ENCODE measurements around the gene MBP.

MBP gene

GRCh38 chr18:77003316-77003715 lies 129.3 kb downstream of the MBP start:
- in situ Hi-C loops (cut with HindIII; ENCODE audit: low pct_unique_long_range_greater_than_20kb, low sequenced_read_pairs) = no loop called here

DNA sequence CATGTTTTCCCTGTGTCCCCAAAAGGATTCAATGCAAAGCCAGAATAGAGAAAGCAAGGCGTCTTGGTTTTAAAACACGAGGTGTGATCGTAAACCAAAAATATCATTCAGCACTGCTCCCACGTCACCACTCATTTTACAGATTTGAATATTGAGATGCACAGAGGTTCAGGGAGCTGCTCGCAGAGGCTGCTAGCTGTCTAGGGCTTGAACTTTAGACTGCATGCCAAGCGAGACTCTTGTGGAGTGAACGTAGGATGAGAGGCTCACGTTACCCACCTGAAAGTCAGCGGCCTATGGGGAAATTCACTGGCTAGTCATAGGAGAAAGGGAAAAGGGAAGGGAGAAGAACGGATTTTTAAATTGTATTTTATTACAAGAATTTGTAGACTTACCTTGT lies 130.1 kb downstream of the MBP start:
- in situ Hi-C loops (cut with HindIII; ENCODE audit: low pct_unique_long_range_greater_than_20kb, low sequenced_read_pairs) = no loop called here
- no peak for DNase-seq (ENCODE audit: low read depth in 1 of 2, low spot score in 1 of 2)
- TF ChIP-seq JUND (IDR thresholded peaks at IDR 0.05; ENCODE audit: low read depth) = no peak

More at GRCh38 chr18:77003316-77003715, 129.3 kb downstream of the MBP start:
- no peak for TF ChIP-seq JUND (IDR thresholded peaks at IDR 0.05; ENCODE audit: low read depth)
- DNase-seq (ENCODE audit: low read depth in 1 of 2, low spot score in 1 of 2) = no peak

- in situ Hi-C loops (cut with HindIII; ENCODE audit: low pct_unique_long_range_greater_than_20kb, low sequenced_read_pairs) = no loop called here
- TF ChIP-seq JUND (IDR thresholded peaks at IDR 0.05; ENCODE audit: low read depth) = no peak
- DNase-seq (ENCODE audit: low read depth in 1 of 2, low spot score in 1 of 2) = no peak
These were observed 130.6 kb downstream of the MBP start for GRCh38 chr18:77001979-77002378.

DNA sequence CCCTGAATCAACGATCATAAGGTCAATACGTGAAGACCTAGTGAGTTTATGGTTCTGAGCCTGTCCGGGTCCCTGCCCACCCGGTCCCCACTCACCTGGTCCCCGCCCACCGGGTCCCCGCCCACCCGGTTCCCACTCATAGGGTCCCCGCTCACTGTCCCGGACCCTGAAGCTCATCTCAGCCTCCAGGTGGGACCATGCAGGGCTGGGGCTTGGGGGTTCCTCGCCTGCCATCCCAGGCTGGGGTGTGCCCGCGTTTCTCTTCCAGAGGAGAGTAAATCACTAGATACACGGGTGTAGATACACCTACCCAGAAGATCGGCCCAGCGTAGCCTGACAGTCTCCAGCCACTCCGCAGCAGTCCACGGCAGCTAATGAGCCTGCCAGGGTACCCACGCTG lies 131.5 kb downstream of the MBP start:
- in situ Hi-C loops (cut with HindIII; ENCODE audit: low pct_unique_long_range_greater_than_20kb, low sequenced_read_pairs) = no loop called here
- no peak for TF ChIP-seq JUND (IDR thresholded peaks at IDR 0.05; ENCODE audit: low read depth)
- DNase-seq (ENCODE audit: low read depth in 1 of 2, low spot score in 1 of 2) = no peak

DNA sequence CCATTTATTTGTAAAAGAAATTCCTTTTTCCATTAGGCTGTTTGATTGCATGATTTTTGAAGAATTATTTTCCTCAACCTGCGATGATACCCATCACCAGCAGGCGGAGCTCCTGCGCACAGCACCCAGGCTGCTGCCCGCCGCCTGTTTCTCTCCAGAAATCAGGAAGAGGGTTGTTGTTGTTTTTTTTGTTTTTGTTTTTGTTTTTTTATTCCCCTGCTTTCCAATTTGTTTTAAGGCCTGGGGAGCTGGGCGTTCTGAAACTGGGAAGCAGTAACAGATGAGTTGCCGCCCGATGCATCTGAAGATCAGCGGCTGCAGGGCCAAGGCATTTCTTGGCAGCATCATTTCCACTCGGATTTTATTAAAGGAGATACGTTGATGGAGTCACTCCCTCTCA lies 132.1 kb downstream of the MBP start:
- DNase-seq (ENCODE audit: low read depth in 1 of 2, low spot score in 1 of 2) = peak; percentile 25 to 41
- in situ Hi-C loops (cut with HindIII; ENCODE audit: low pct_unique_long_range_greater_than_20kb, low sequenced_read_pairs) = no loop called here
- no peak for TF ChIP-seq JUND (IDR thresholded peaks at IDR 0.05; ENCODE audit: low read depth)

DNA sequence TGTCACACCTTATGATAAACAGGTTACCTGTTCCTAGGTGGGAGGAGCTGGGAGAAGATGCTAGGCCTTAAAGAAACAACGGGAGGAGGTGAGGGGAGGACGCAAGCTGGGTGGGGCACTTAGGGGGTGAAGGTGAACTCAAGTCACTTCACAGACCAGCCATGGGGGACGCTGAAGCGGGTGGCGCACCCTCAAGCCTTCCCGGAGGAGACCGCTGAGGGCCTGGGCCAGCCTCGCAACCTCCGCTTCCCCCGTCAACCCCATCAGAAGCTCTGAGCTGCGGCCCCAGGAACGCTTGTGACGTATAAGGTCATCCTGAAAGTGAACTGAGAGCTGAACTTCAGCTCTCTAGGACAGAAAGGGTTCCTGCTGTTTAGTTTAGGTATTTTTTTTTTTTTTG lies 133.5 kb downstream of the MBP start:
- in situ Hi-C loops (cut with HindIII; ENCODE audit: low pct_unique_long_range_greater_than_20kb, low sequenced_read_pairs) = no loop called here
- TF ChIP-seq JUND (IDR thresholded peaks at IDR 0.05; ENCODE audit: low read depth) = no peak
- DNase-seq (ENCODE audit: low read depth in 1 of 2, low spot score in 1 of 2) = no peak

- in situ Hi-C loops (cut with HindIII; ENCODE audit: low pct_unique_long_range_greater_than_20kb, low sequenced_read_pairs) = no loop called here
- DNase-seq (ENCODE audit: low read depth in 1 of 2, low spot score in 1 of 2) = no peak
- TF ChIP-seq JUND (IDR thresholded peaks at IDR 0.05; ENCODE audit: low read depth) = no peak
These were observed 134.4 kb downstream of the MBP start for GRCh38 chr18:76997951-76998808.

- no peak for DNase-seq (ENCODE audit: low read depth in 1 of 2, low spot score in 1 of 2)
- no peak for TF ChIP-seq JUND (IDR thresholded peaks at IDR 0.05; ENCODE audit: low read depth)
- in situ Hi-C loops (cut with HindIII; ENCODE audit: low pct_unique_long_range_greater_than_20kb, low sequenced_read_pairs) = no loop called here
These were observed 136.2 kb downstream of the MBP start for GRCh38 chr18:76996429-76996828.

DNA sequence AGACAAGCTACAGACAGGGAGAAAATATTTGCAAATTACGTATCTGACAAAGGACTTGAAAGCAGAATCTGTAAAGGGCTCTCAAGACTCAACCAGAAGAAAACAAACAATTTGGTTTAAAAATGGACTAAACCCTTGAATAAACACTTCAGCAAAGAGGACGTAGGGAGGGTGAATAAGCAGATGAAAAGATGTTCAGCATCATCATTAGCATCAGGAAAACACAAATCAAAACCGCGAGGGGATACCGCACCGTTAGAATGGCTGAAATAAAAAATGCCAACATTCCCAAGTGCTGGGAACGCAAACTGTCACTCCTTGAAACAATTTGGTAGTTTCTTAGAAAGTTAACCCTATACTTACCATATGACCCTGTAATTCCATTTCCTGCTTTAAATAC lies 136.7 kb downstream of the MBP start:
- DNase-seq (ENCODE audit: low read depth in 1 of 2, low spot score in 1 of 2) = no peak
- in situ Hi-C loops (cut with HindIII; ENCODE audit: low pct_unique_long_range_greater_than_20kb, low sequenced_read_pairs) = no loop called here
- TF ChIP-seq JUND (IDR thresholded peaks at IDR 0.05; ENCODE audit: low read depth) = no peak

DNA sequence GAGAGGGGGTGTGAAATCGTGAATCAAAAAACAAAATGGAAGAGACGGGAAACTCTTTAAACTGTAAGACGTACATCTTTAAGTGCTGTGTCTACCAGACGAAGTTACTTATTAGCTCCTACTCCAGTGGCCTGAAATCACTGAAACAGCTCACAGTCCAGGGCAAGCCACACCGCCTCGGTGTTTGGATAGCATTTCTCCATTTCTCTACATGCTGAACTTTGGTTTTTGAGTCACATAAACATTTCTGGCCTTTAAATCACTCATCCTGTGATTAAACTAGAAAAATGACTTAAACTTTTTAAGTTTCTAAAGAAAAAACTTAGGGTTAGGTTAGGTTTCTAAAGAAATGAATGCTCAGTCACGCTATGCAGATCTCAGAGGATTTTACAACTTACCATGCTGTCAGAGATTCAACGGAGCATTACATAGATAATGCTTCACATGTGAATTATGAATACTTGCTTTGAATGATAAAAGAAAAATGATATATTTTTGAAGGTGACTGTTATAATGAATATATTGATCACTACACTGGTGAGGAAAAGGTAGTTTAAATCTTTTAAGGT lies 138.4 kb downstream of the MBP start:
- DNase-seq (ENCODE audit: low read depth in 1 of 2, low spot score in 1 of 2) = no peak
- TF ChIP-seq JUND (IDR thresholded peaks at IDR 0.05; ENCODE audit: low read depth) = no peak
- in situ Hi-C loops (cut with HindIII; ENCODE audit: low pct_unique_long_range_greater_than_20kb, low sequenced_read_pairs) = no loop called here

DNA sequence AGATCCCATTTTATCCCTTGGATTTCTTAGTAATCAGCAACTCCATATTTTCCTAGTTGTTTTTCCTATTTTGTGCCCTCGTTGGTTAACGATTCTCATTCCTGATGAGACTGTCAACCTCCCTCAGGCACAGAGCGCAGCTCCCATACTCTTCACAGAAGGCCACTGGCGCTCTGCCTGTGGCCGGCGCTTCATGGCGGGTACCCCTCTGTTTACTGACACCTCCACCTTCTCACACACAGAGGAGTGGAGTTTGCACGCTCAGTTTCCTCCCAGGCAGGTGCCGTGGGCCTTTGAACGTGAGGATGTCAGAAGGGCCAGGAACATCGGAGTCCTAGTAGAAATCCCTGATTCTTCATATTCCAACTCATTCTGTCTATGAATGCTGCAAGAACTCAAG lies 139.0 kb downstream of the MBP start:
- in situ Hi-C loops (cut with HindIII; ENCODE audit: low pct_unique_long_range_greater_than_20kb, low sequenced_read_pairs) = no loop called here
- no peak for TF ChIP-seq JUND (IDR thresholded peaks at IDR 0.05; ENCODE audit: low read depth)
- DNase-seq (ENCODE audit: low read depth in 1 of 2, low spot score in 1 of 2) = no peak

GRCh38 chr18:76993085-76993382 lies 139.5 kb downstream of the MBP start:
- no peak for DNase-seq (ENCODE audit: low read depth in 1 of 2, low spot score in 1 of 2)
- in situ Hi-C loops (cut with HindIII; ENCODE audit: low pct_unique_long_range_greater_than_20kb, low sequenced_read_pairs) = no loop called here
- no peak for TF ChIP-seq JUND (IDR thresholded peaks at IDR 0.05; ENCODE audit: low read depth)

- DNase-seq (ENCODE audit: low read depth in 1 of 2, low spot score in 1 of 2) = no peak
- no peak for TF ChIP-seq JUND (IDR thresholded peaks at IDR 0.05; ENCODE audit: low read depth)
- in situ Hi-C loops (cut with HindIII; ENCODE audit: low pct_unique_long_range_greater_than_20kb, low sequenced_read_pairs) = no loop called here
These were observed 140.1 kb downstream of the MBP start for GRCh38 chr18:76992226-76993084.
